HEK293 (cell line): ENCODE data around the gene TUBG1.

Experiments
- CTCF ChIA-PET: fragments of 350-600 bp; formaldehyde crosslinking; extraction: SDS; loops from one replicate; lab custom pipeline; 2021; ENCODE audit warnings: antibody characterized with exemption; lab: Yijun Ruan, JAX
- POLR2A ChIA-PET: fragments of 300-600 bp; formaldehyde crosslinking; extraction: SDS; loops from one replicate; lab custom pipeline; 2020; ENCODE audit warnings: antibody characterized with exemption, inconsistent platforms; lab: Yijun Ruan, JAX
- H3K27ac ChIP-seq: fragments of 200-500 bp; sonication (Bioruptor generic); 2 replicates; pipeline ENCODE4 v1.5.1; 2014; ENCODE audit warnings: low read depth, low read length, control low read depth, inconsistent platforms; ENCODE audit errors: extremely low read depth
- H3K36me3 ChIP-seq, 2 experiments: fragments of 200-500 bp in 1 of 2; sonication (Bioruptor generic) in 1 of 2; 1 replicate in 1 of 2; 2 replicates in 1 of 2; pipeline ENCODE4 v1.5.1; 2014 to 2017; ENCODE audit warnings: inconsistent platforms in 2 of 2, low read length in 2 of 2; ENCODE audit not compliant: control insufficient read depth in 2 of 2, insufficient read depth in 1 of 2
- H3K4me1 ChIP-seq: fragments of 200-500 bp; sonication (Bioruptor generic); 2 replicates; pipeline ENCODE4 v1.5.1; 2014; ENCODE audit warnings: mild to moderate bottlenecking, low read length, inconsistent platforms; ENCODE audit not compliant: control insufficient read depth, insufficient read depth
- H3K4me3 ChIP-seq: 2 replicates; pipeline ENCODE4 v1.5.1; 2011; ENCODE audit warnings: low read depth, mild to moderate bottlenecking, control low read depth, low read length, moderate library complexity
- H3K9me3 ChIP-seq: fragments of 200-500 bp; sonication (Bioruptor generic); 2 replicates; pipeline ENCODE4 v1.5.1; 2014; ENCODE audit warnings: low read depth, low read length, inconsistent platforms; ENCODE audit not compliant: control insufficient read depth, insufficient read depth
- GLI2 ChIP-seq: fragments of 450-650 bp; formaldehyde crosslinking; IDR thresholded peaks from 2 replicates; pipeline ENCODE4; 2017; ENCODE audit warnings: missing biosample characterization, missing genetic modification characterization, low read depth, borderline replicate concordance
- MZF1 ChIP-seq: fragments of 450-650 bp; formaldehyde crosslinking; IDR thresholded peaks from 2 replicates; pipeline ENCODE4 v1.5.1; 2017; ENCODE audit warnings: missing biosample characterization, missing genetic modification characterization, borderline replicate concordance
- SP7 ChIP-seq: fragments of 450-650 bp; formaldehyde crosslinking; IDR thresholded peaks from 2 replicates; pipeline ENCODE4 v1.5.1; 2016; ENCODE audit warnings: missing biosample characterization, missing genetic modification characterization
- ZBTB48 ChIP-seq: fragments of 450-650 bp; formaldehyde crosslinking; IDR thresholded peaks from 2 replicates; pipeline ENCODE4 v1.5.1; 2016; ENCODE audit warnings: missing biosample characterization, missing genetic modification characterization
- ZBTB7A ChIP-seq: fragments of 450-650 bp; formaldehyde crosslinking; IDR thresholded peaks from 2 replicates; pipeline ENCODE4 v1.5.1; 2016; ENCODE audit warnings: low read depth, missing biosample characterization, missing genetic modification characterization
- ZFP3 ChIP-seq: fragments of 450-650 bp; formaldehyde crosslinking; IDR thresholded peaks from 2 replicates; pipeline ENCODE4 v1.5.1; 2016; ENCODE audit warnings: low read depth, missing biosample characterization, missing genetic modification characterization
- ZNF391 ChIP-seq: fragments of 450-650 bp; formaldehyde crosslinking; IDR thresholded peaks from 2 replicates; pipeline ENCODE4 v1.5.1; 2016; ENCODE audit warnings: low read depth, missing biosample characterization, missing genetic modification characterization, borderline replicate concordance
- ZNF423 ChIP-seq: fragments of 450-650 bp; formaldehyde crosslinking; IDR thresholded peaks from 2 replicates; pipeline ENCODE4 v1.5.1; 2016; ENCODE audit warnings: missing biosample characterization, missing genetic modification characterization
- ZSCAN30 ChIP-seq: fragments of 450-650 bp; IDR thresholded peaks from 2 replicates; pipeline ENCODE4 v1.5.1; 2018; ENCODE audit warnings: missing biosample characterization, mild to moderate bottlenecking, missing genetic modification characterization, moderate library complexity
- ZXDB ChIP-seq: fragments of 450-650 bp; formaldehyde crosslinking; IDR thresholded peaks from 2 replicates; pipeline ENCODE4 v1.5.1; 2016; ENCODE audit warnings: missing biosample characterization, missing genetic modification characterization
- TF ChIP-seq, protein P1 (sequence below): fragments of 450-650 bp; IDR thresholded peaks from 2 replicates; pipeline ENCODE4 v1.5.1; 2018; ENCODE audit warnings: missing biosample characterization, mild to moderate bottlenecking, missing genetic modification characterization
- TF ChIP-seq, protein P2 (sequence below): fragments of 450-650 bp; formaldehyde crosslinking; IDR thresholded peaks from 2 replicates; pipeline ENCODE4 v1.5.1; 2016; ENCODE audit warnings: missing biosample characterization, missing genetic modification characterization
- TF ChIP-seq, protein P3 (sequence below): fragments of 450-650 bp; formaldehyde crosslinking; IDR thresholded peaks from 2 replicates; pipeline ENCODE4 v1.5.1; 2016; ENCODE audit warnings: missing biosample characterization, missing genetic modification characterization
- TF ChIP-seq, protein P4 (sequence below): fragments of 450-650 bp; formaldehyde crosslinking; IDR thresholded peaks from 2 replicates; pipeline ENCODE4 v1.5.1; 2017; ENCODE audit warnings: missing biosample characterization, missing genetic modification characterization
- TF ChIP-seq, protein P5 (sequence below): fragments of 450-650 bp; formaldehyde crosslinking; IDR thresholded peaks from 2 replicates; pipeline ENCODE4 v1.5.1; 2016; ENCODE audit warnings: missing biosample characterization, missing genetic modification characterization
- TF ChIP-seq, protein P6 (sequence below): fragments of 450-650 bp; formaldehyde crosslinking; IDR thresholded peaks from 2 replicates; pipeline ENCODE4 v1.5.1; 2017; ENCODE audit warnings: missing biosample characterization, missing genetic modification characterization

TUBG1 gene

DNA sequence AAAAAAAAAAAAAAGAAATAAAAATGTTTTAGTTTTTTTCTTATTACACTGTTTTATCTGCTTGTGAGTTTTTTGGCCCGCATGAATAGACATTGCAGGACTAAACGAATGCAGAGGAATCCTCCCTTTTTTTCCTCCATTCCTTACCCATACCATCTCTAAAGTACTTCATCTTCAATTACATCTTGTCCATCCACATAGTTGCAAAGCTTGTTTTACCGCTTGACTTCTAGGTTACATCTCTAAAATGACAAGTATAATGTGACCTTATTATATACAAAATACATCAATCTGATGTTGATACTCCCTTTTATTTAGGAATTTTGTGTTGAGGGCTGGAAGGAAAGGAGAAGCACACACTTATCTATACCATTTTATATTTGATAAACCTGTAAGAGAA is 13.1 kb upstream of the TUBG1 start (continued):
- TF ChIP-seq, protein P1, sequence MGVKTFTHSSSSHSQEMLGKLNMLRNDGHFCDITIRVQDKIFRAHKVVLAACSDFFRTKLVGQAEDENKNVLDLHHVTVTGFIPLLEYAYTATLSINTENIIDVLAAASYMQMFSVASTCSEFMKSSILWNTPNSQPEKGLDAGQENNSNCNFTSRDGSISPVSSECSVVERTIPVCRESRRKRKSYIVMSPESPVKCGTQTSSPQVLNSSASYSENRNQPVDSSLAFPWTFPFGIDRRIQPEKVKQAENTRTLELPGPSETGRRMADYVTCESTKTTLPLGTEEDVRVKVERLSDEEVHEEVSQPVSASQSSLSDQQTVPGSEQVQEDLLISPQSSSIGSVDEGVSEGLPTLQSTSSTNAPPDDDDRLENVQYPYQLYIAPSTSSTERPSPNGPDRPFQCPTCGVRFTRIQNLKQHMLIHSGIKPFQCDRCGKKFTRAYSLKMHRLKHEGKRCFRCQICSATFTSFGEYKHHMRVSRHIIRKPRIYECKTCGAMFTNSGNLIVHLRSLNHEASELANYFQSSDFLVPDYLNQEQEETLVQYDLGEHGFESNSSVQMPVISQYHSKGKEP (tag by site-specific recombination), result no peak
- no peak for TF ChIP-seq ZBTB48
- no peak for TF ChIP-seq ZSCAN30 (tag by site-specific recombination)
- TF ChIP-seq ZBTB7A (tag by site-specific recombination), result no peak
- no peak for TF ChIP-seq GLI2 (tag by site-specific recombination)

DNA sequence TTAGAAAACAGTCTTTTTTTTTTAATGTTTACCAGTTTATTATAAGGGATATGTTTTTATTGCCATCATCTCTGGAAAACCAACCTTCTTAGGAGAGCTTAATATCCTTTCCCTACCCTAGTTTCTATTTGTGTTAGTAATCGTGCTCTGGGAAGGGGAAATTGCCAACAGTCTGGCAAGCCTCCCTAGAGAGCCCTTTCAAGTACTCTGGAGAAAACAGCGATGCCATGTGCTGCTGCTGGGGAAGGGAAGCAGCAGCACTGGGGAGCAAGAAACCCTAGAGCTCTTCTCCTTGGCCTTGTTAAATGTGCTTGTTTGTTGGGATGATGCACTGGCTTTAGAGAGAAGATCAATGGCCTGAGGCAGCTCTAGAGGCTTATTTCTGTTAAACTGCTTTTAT is 10.6 kb upstream of the TUBG1 start:
- no peak overlapping the region for H3K27ac ChIP-seq
- TF ChIP-seq ZNF423 (tag by site-specific recombination) (no peak), ZNF391 (tag by site-specific recombination) (no peak), ZXDB (no peak), SP7 (tag by site-specific recombination) (no peak), MZF1 (peak; percentile 71; the same call in 1 of the 2 replicates), ZFP3 (tag by site-specific recombination) (no peak)
- TF ChIP-seq, protein P2, sequence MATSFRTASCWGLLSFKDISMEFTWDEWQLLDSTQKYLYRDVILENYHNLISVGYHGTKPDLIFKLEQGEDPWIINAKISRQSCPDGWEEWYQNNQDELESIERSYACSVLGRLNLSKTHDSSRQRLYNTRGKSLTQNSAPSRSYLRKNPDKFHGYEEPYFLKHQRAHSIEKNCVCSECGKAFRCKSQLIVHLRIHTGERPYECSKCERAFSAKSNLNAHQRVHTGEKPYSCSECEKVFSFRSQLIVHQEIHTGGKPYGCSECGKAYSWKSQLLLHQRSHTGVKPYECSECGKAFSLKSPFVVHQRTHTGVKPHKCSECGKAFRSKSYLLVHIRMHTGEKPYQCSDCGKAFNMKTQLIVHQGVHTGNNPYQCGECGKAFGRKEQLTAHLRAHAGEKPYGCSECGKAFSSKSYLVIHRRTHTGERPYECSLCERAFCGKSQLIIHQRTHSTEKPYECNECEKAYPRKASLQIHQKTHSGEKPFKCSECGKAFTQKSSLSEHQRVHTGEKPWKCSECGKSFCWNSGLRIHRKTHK (tag by site-specific recombination), result no peak
- TF ChIP-seq, protein P3, sequence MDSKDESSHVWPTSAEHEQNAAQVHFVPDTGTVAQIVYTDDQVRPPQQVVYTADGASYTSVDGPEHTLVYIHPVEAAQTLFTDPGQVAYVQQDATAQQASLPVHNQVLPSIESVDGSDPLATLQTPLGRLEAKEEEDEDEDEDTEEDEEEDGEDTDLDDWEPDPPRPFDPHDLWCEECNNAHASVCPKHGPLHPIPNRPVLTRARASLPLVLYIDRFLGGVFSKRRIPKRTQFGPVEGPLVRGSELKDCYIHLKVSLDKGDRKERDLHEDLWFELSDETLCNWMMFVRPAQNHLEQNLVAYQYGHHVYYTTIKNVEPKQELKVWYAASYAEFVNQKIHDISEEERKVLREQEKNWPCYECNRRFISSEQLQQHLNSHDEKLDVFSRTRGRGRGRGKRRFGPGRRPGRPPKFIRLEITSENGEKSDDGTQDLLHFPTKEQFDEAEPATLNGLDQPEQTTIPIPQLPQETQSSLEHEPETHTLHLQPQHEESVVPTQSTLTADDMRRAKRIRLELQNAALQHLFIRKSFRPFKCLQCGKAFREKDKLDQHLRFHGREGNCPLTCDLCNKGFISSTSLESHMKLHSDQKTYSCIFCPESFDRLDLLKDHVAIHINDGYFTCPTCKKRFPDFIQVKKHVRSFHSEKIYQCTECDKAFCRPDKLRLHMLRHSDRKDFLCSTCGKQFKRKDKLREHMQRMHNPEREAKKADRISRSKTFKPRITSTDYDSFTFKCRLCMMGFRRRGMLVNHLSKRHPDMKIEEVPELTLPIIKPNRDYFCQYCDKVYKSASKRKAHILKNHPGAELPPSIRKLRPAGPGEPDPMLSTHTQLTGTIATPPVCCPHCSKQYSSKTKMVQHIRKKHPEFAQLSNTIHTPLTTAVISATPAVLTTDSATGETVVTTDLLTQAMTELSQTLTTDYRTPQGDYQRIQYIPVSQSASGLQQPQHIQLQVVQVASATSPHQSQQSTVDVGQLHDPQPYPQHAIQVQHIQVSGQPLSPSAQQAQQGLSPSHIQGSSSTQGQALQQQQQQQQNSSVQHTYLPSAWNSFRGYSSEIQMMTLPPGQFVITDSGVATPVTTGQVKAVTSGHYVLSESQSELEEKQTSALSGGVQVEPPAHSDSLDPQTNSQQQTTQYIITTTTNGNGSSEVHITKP (tag by site-specific recombination), result no peak
- TF ChIP-seq, protein P4, sequence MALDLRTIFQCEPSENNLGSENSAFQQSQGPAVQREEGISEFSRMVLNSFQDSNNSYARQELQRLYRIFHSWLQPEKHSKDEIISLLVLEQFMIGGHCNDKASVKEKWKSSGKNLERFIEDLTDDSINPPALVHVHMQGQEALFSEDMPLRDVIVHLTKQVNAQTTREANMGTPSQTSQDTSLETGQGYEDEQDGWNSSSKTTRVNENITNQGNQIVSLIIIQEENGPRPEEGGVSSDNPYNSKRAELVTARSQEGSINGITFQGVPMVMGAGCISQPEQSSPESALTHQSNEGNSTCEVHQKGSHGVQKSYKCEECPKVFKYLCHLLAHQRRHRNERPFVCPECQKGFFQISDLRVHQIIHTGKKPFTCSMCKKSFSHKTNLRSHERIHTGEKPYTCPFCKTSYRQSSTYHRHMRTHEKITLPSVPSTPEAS (tag by site-specific recombination), result no peak
- TF ChIP-seq, protein P5, sequence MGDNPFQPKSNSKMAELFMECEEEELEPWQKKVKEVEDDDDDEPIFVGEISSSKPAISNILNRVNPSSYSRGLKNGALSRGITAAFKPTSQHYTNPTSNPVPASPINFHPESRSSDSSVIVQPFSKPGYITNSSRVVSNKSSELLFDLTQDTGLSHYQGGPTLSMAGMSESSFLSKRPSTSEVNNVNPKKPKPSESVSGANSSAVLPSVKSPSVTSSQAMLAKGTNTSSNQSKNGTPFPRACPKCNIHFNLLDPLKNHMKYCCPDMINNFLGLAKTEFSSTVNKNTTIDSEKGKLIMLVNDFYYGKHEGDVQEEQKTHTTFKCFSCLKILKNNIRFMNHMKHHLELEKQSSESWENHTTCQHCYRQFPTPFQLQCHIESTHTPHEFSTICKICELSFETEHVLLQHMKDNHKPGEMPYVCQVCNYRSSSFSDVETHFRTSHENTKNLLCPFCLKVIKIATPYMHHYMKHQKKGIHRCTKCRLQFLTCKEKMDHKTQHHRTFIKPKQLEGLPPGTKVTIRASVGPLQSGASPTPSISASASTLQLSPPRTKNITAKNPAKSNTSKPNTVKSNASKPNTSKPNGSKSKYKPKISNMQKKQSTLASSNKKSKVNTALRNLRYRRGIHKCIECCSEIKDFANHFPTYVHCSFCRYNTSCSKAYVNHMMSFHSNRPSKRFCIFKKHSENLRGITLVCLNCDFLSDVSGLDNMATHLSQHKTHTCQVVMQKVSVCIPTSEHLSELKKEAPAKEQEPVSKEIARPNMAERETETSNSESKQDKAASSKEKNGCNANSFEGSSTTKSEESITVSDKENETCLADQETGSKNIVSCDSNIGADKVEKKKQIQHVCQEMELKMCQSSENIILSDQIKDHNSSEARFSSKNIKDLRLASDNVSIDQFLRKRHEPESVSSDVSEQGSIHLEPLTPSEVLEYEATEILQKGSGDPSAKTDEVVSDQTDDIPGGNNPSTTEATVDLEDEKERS (tag by site-specific recombination), result no peak
- TF ChIP-seq, protein P6, sequence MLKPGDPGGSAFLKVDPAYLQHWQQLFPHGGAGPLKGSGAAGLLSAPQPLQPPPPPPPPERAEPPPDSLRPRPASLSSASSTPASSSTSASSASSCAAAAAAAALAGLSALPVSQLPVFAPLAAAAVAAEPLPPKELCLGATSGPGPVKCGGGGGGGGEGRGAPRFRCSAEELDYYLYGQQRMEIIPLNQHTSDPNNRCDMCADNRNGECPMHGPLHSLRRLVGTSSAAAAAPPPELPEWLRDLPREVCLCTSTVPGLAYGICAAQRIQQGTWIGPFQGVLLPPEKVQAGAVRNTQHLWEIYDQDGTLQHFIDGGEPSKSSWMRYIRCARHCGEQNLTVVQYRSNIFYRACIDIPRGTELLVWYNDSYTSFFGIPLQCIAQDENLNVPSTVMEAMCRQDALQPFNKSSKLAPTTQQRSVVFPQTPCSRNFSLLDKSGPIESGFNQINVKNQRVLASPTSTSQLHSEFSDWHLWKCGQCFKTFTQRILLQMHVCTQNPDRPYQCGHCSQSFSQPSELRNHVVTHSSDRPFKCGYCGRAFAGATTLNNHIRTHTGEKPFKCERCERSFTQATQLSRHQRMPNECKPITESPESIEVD (tag by site-specific recombination), result peak; percentile 44; the same call in 1 of the 2 replicates
- H3K4me3 ChIP-seq, result no peak overlapping the region
- peaks cover 6 to 12% of the 10 kb centered on the region in 2 experiments; a peak in 2 of 3 replicates for H3K36me3 ChIP-seq
- H3K4me1 ChIP-seq, result peaks cover 3% of the 10 kb centered on the region; the same call in 1 of the 2 replicates
- no peaks in the 10 kb centered on the region for H3K9me3 ChIP-seq
- CTCF ChIA-PET, result interaction anchor here (0.6 to 3.8 kb wide), 7 partner anchors 21 to 376 kb away, joined by 3 to 19 read pairs (median 3); no protein-coding TSS in a partner anchor
- POLR2A ChIA-PET, result interaction anchor here (1.0 to 3.0 kb wide), 2 partner anchors 11 to 60 kb away, joined by 3 to 10 read pairs; partner anchors contain the start of genes RETREG3, TUBG1 and TUBG2
